ENCODE data around the gene JPT1.

DNA sequence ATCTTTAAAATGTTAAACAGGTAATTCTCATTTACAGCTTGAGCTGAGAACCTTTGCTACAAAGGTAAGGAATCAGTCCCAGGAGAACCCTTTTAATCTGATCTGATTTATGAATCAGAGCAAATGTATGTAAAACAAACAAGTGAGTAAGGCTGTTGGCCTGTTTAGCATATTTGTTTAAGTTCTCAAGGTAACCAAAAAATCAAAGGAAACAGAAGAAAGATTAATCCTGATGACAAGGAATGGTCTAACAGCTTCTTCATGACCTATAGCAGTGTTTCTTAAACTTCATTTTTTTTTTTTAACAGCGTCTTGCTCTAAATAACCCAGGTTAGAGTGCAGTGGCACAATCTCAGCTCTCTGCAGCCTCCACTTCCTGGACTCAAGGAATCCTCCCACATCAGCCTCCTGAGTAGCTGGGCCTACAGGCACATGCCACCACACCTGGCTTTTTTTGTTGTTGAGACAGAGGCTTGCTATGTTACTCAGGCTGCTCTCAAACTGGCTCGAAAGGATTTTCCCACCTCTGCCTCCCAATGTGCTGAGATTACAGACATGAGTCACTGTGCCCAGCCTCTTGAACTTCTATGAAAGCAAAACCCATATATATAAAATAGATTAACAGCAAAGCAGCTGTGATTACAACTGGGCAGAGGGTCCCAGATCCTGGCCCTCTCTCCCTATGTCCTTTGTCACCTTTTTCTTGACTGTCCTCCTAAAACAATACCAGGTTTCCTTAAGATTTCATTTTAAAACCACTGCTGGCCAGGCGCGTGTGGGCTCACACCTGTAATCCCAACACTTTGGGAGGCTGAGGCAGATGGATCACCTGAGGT, 5.1 kb upstream of the JPT1 start:
- no peak for TF ChIP-seq POLR2A (IDR thresholded peaks at IDR 0.05; ENCODE audit: low read depth, low read length)
- TF ChIP-seq POLR2AphosphoS5 (IDR thresholded peaks at IDR 0.05; ENCODE audit: low read depth, low read length), result no peak
